Cardiac septum (tissue), 1 donor: ENCODE data around the gene ITPR2. TPM values are rescaled to one million over a fixed set of nuclear protein-coding genes. Genes with fewer than 3 reads are reported as not detected.

Experiments
- total RNA-seq: library from RNA; stranded (reverse); fragmentation: NEBNext Ultra II Directional; extraction: Animal tissue kit (Norgen Biotek cat#: 25700); gene quantifications from one replicate; pipeline ENCODE4 v1.2.1, GENCODE V29; 2021
- donor health status: DM: no; HTN: no; CAD: no.

ITPR2 gene
- total RNA-seq, 1 donor from 2014 or later: 20.9 TPM

Other genes starting within 250 kb of the ITPR2 start
- gene INTS13, start 104.8 kb upstream of the ITPR2 start, total RNA-seq: 15.5 TPM
- 37.4 TPM for gene FGFR1OP2, start 105.3 kb upstream of the ITPR2 start, total RNA-seq
- gene TM7SF3, start 181.2 kb upstream of the ITPR2 start, total RNA-seq: 23.7 TPM
- 54.6 TPM for gene MED21, start 189.4 kb upstream of the ITPR2 start, total RNA-seq
- gene C12orf71, start 249.4 kb upstream of the ITPR2 start, total RNA-seq: not detected